GM23248 (cell line): ENCODE measurements around the gene PRR5L.

Source experiments
- EZH2 ChIP-seq: fragments of 200-600 bp; sonication (generic); IDR thresholded peaks from 2 replicates; pipeline ENCODE4 v1.6.1; 2018; ENCODE audit warnings: antibody characterized with exemption, mild to moderate bottlenecking; ENCODE audit not compliant: insufficient read depth, poor library complexity, severe bottlenecking
- EZH2phosphoT487 ChIP-seq: fragments of 200-600 bp; sonication (generic); IDR thresholded peaks from 2 replicates; pipeline ENCODE4 v1.6.1; 2018; ENCODE audit warnings: antibody characterized with exemption, moderate library complexity, mild to moderate bottlenecking, low read depth; ENCODE audit not compliant: insufficient read depth

- TF ChIP-seq EZH2 (no peak), EZH2phosphoT487 (no peak)
These were observed 156.3 kb downstream of the PRR5L start for GRCh38 chr11:36452236-36452940.
